ENCODE results near the gene VAMP1. TPM values are rescaled to one million over a fixed set of nuclear protein-coding genes. Genes with fewer than 3 reads are reported as not detected.

The VAMP1 gene
- total and polyA plus RNA-seq, 10 of the 15 experiments (the other 5 are each of a cell fraction or from before 2014, with no cell fraction given): 4.8 to 123 (median 27.5) TPM

GRCh38 chr12:6451348-6452244 lies 18.9 kb downstream of the VAMP1 start, which contains the start of gene TAPBPL:
TSS of gene TAPBPL (plus strand) at chr12:6452042. CDS start at chr12:6452249, 207 bp downstream.
- in situ Hi-C loops (cut with MboI): no loop called here
- TF ChIP-seq ZZZ3 (IDR thresholded peaks at IDR 0.05; ENCODE audit: control insufficient read depth, insufficient read length, low read depth) (no peak), SREBF1 (IDR thresholded peaks at IDR 0.05; ENCODE audit: low read length) (no peak), SMARCA5 (IDR thresholded peaks at IDR 0.05) (peak; percentile 47; the same call in 1 of the 2 replicates), CBFB (IDR thresholded peaks at IDR 0.05; ENCODE audit: low read depth) (0 out of 2 replicates have a peak, but pooled peaks have one; percentile 1), SMAD5 (IDR thresholded peaks at IDR 0.05; ENCODE audit: low read depth) (peak; percentile 53; the same call in 1 of the 2 replicates), MYC (IDR thresholded peaks at IDR 0.05; ENCODE audit: insufficient read depth, insufficient read length, insufficient replicate concordance, low read length, severe bottlenecking) (no peak), BHLHE40 (IDR thresholded peaks at IDR 0.05; ENCODE audit: borderline replicate concordance in 1 of 2, low read depth in 2 of 2, low read length in 1 of 2) (peak; percentile 52 to 58; a peak in 3 of 4 replicates), USF2 (IDR thresholded peaks at IDR 0.05; ENCODE audit: borderline replicate concordance, low read depth, low read length) (no peak), IRF4 (IDR thresholded peaks at IDR 0.05; ENCODE audit: low read depth, low read length) (no peak), E2F8 (IDR thresholded peaks at IDR 0.05; ENCODE audit: low read depth, partially characterized antibody) (peak; percentile 32), CHD4 (IDR thresholded peaks at IDR 0.05) (no peak), NKRF (conservative IDR thresholded peaks at IDR 0.05) (peak; percentile 17; the same call in 1 of the 2 replicates), STAT1 (conservative IDR thresholded peaks at IDR 0.05) (no peak), ATF2 (IDR thresholded peaks at IDR 0.05; ENCODE audit: low read length) (no peak), BACH1 (IDR thresholded peaks at IDR 0.05; ENCODE audit: borderline replicate concordance) (peak; percentile 42; the same call in 1 of the 2 replicates)

More at GRCh38 chr12:6451348-6452244, 18.9 kb downstream of the VAMP1 start, which contains the start of gene TAPBPL:
- WGBS (ENCODE audit: insufficient coverage, insufficient replicate concordance, low lambda C conversion rate, missing lambda C conversion rate): under 1% methylated on average over 26 of the region's 27 CpGs
- no TSS peak for BruUV-seq (replicated peaks)
- ChIA-PET SMC1A (ENCODE audit: uncharacterized antibody, unreplicated experiment) (interaction anchor here (0.7 to 6.7 kb wide), 13 partner anchors 9 to 129 kb away, joined by 3 to 90 read pairs (median 5); partner anchors contain the start of genes MRPL51 and VAMP1), POLR2A (interaction anchor here (0.6 to 17.5 kb wide), 15 partner anchors 9 to 126 kb away, joined by 3 to 384 read pairs (median 9); partner anchors contain the start of genes CD27, MRPL51, NOP2 and VAMP1), RAD21 (ENCODE audit: unreplicated experiment) (interaction anchor here (0.6 to 17.1 kb wide), 16 partner anchors 8 to 129 kb away, joined by 3 to 319 read pairs (median 4); partner anchors contain the start of genes CD27, MRPL51 and VAMP1), CTCF (interaction anchor here (0.9 to 5.3 kb wide), 13 partner anchors 8 to 256 kb away, joined by 3 to 48 read pairs (median 6); partner anchors contain the start of genes CD27 and VAMP1)
- Histone ChIP-seq H3K9me3 (replicated peaks; ENCODE audit: control insufficient read depth, insufficient read depth, low read length) (no peaks in the 10 kb centered on the region), H4K20me1 (ENCODE audit: control insufficient read depth, insufficient read depth) (no peaks in the 10 kb centered on the region), H2AFZ (ENCODE audit: control insufficient read depth, low read depth, low read length) (peak within 1 kb of the TSS; percentile 59), H3K36me3 (ENCODE audit: control insufficient read depth in 2 of 2, insufficient read depth in 2 of 2, low read length in 1 of 2) (peaks cover 1 to 12% of the 10 kb centered on the region in 2 experiments), H3K27ac (ENCODE audit: control insufficient read depth, insufficient read depth) (peak within 1 kb of the TSS; percentile 98), H3K79me2 (ENCODE audit: control insufficient read depth, insufficient read depth, low read length) (peaks cover 65% of the 10 kb centered on the region), H3K4me3 (peak within 1 kb of the TSS; percentile 83), H3K4me2 (ENCODE audit: control insufficient read depth, insufficient read depth) (peak within 1 kb of the TSS; percentile 99), H3K4me1 (ENCODE audit: control insufficient read depth, insufficient read depth, low read length) (peaks cover 38% of the 10 kb centered on the region), H3K9ac (ENCODE audit: control insufficient read depth, insufficient read depth, low read length) (peak within 1 kb of the TSS; percentile 92), H3K27me3 (replicated peaks in 1 of 2; ENCODE audit: control insufficient read depth in 2 of 2, insufficient read depth in 2 of 2, low read length in 1 of 2) (no peaks in the 10 kb centered on the region)
- ATAC-seq (peak; percentile 84), DNase-seq (ENCODE audit: low read depth, low spot score) (peak; percentile 75), FAIRE-seq (peak; percentile 64)
- intact Hi-C loops (cut with micrococcal nuclease; ENCODE audit: unreplicated experiment): loop anchor here (1.0 kb wide), 1 partner anchor 24 kb away; no protein-coding TSS in a partner anchor
